Neural cell (in vitro differentiated cells): ENCODE measurements around the gene ARMC2.

ENCODE experiments used
- CTCF ChIP-seq: fragments of 450-650 bp; IDR thresholded peaks from 2 replicates; pipeline ENCODE4 v1.5.1; 2014; ENCODE audit warnings: antibody characterized with exemption, mild to moderate bottlenecking, moderate library complexity; ENCODE audit not compliant: poor library complexity, severe bottlenecking
- MXI1 ChIP-seq: fragments of 450-650 bp; conservative IDR thresholded peaks from 2 replicates; pipeline ENCODE4 v1.6.1; 2014; ENCODE audit warnings: antibody characterized with exemption, mild to moderate bottlenecking; ENCODE audit not compliant: poor library complexity, severe bottlenecking
- POLR2AphosphoS5 ChIP-seq: IDR thresholded peaks from 2 replicates; pipeline ENCODE4 v1.6.1; 2012
- RAD21 ChIP-seq: fragments of 450-650 bp; conservative IDR thresholded peaks from 2 replicates; pipeline ENCODE4 v1.6.1; 2014; ENCODE audit warnings: antibody characterized with exemption, mild to moderate bottlenecking, moderate library complexity
- SMC3 ChIP-seq: fragments of 450-650 bp; conservative IDR thresholded peaks from 2 replicates; pipeline ENCODE4 v1.6.1; 2014; ENCODE audit warnings: antibody characterized with exemption, mild to moderate bottlenecking, moderate library complexity; ENCODE audit not compliant: poor library complexity
- TAF1 ChIP-seq: IDR thresholded peaks from 2 replicates; pipeline ENCODE4 v1.6.1; 2012; ENCODE audit warnings: low read depth
- TF ChIP-seq, protein P1 (sequence below): IDR thresholded peaks from 2 replicates; pipeline ENCODE4 v1.6.1; 2012; ENCODE audit warnings: borderline replicate concordance

DNA sequence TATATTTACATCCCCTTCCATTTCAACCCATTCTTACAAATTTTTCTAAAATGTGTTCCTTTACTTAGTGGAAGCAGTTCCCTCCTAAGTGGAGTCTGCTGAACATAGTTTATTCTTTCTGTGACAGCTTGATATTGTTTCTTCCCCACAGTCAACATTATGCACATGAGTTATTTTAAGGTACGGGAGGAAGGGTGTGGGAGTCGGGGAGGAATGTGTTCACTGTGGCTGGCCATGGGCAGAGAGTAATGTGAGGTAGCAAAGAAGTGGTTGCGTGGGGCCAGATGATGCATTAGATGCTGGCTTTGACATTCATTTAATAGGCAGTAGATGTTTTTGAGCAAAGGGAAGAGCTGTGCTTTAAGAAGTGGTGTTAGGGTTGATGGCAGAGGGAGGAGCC, 98.5 kb downstream of the ARMC2 start:
- TF ChIP-seq CTCF (no peak), MXI1 (no peak), SMC3 (no peak), TAF1 (no peak), POLR2AphosphoS5 (no peak), RAD21 (no peak)
- TF ChIP-seq, protein P1, sequence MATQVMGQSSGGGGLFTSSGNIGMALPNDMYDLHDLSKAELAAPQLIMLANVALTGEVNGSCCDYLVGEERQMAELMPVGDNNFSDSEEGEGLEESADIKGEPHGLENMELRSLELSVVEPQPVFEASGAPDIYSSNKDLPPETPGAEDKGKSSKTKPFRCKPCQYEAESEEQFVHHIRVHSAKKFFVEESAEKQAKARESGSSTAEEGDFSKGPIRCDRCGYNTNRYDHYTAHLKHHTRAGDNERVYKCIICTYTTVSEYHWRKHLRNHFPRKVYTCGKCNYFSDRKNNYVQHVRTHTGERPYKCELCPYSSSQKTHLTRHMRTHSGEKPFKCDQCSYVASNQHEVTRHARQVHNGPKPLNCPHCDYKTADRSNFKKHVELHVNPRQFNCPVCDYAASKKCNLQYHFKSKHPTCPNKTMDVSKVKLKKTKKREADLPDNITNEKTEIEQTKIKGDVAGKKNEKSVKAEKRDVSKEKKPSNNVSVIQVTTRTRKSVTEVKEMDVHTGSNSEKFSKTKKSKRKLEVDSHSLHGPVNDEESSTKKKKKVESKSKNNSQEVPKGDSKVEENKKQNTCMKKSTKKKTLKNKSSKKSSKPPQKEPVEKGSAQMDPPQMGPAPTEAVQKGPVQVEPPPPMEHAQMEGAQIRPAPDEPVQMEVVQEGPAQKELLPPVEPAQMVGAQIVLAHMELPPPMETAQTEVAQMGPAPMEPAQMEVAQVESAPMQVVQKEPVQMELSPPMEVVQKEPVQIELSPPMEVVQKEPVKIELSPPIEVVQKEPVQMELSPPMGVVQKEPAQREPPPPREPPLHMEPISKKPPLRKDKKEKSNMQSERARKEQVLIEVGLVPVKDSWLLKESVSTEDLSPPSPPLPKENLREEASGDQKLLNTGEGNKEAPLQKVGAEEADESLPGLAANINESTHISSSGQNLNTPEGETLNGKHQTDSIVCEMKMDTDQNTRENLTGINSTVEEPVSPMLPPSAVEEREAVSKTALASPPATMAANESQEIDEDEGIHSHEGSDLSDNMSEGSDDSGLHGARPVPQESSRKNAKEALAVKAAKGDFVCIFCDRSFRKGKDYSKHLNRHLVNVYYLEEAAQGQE = no peak
